HG03457 (cell line): ENCODE data around the gene RBPMS2.

ENCODE experiments used
- ATAC-seq: cut with Tn5 transposase; IDR thresholded peaks from one replicate; pipeline ENCODE4 v1.9.1; 2021; ENCODE audit warnings: moderate number of reproducible peaks; ENCODE audit not compliant: unreplicated experiment

RBPMS2 gene

DNA sequence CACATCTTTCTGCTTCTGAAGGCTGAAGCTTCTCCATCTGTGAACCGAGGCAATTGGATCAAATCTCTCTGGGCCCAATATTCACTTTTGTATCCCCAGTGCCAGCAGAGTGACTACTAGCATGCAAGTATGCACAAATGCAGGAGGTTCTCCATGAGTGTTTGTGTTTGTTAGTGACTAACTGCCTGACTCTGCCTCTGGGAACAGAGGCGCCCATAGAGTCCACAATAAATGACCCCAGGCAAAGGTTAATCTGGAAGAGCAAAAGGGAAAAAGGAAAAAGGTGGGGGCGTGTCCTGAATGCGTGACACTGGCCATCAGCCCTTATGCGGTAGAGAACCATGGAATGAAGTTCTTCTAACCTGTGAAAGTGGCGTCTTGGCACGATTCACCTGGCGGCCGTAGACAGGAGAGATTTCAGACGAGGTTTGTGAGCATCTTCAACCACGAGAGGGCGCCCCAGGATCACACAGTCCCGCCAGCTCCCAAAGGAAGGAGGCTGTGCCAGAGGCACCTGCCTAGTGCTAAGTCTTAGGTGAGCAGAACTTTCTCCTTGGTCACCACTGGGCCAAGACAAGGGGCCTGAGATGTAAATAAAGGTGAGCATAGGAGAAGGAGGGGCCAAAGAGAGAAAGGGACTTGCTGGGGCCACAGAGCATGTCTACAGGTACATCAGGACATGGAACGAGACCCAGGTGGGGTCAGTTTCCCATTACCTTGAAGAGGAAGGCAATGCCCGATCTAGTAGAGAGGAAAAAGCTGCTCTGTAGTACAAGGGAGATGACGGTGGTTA lies 44.2 kb downstream of the RBPMS2 start:
- ATAC-seq = no peak

DNA sequence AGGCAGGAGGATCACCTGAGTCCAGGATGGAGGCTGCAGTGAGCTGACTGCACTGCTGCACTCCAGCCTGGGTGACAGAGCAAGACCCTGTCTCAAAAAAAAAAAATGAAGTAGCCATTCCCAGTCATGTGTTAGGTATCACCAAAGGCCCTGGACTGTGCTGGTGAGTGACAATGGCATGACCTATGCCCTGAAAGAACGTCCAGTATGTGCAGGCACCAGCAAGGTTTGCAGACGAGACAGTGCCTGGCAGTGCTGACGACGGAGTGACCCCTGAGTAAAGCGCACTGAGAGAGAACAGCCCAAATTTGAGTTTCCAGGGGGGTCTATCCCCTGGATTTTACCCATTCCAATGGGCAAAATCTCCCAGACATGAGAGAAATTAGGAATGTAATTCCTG lies 45.2 kb downstream of the RBPMS2 start:
- no peak for ATAC-seq

DNA sequence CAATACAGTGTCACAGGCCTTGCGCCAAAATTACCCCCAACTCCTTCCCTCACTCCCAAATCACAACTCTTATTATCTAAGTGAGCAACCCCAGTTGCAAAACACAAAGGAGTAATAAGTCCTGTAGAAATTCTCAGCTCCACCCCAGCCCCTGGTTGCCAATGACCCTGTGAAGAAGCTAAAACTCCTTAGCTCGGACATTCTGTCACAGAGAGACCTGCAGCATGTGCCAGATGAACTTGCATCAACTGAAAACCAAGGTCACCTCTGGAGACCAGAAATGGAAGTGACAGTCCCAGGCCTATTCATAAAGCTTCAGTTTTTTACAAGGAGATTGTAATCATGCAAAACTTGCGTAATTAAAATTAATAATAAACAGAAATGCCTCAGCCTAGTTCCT lies 55.2 kb downstream of the RBPMS2 start:
- ATAC-seq = no peak

DNA sequence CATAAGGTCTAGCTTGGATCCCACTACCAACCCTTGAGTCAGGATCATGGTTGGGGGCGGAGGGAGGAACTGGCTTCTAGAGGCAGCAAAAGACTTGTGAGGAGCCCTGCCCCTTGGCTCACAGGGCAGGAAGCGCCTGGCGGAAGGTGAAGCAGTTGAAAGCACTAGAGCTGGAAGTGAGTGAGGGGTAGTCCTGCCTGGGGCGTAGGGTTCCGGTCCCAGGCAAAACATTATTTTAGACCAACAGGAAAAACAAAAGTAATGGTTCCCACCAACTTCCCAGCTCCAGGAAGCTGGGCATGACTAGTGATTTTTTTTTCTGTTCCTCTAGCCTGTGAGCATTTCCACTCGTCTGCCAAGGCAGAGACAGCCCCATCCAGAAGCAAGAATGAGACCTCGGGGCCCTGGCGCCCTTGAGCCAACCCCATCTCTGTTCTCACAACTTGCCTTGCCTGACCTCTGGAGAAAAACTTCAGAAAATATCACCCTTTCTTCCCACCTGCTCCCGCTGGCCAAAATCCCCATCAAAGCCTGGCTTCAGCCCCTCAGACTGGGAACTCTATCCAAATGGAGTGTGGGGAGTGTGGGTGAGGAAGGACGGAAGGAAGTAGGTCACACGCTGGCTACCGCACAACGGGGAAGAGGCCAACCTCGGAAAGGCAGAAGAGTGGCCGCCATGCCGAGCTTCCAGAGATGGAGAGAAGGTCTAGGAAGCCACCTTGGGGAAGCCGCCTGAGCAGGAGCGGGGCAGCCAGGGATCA lies 57.5 kb downstream of the RBPMS2 start:
- ATAC-seq = no peak

DNA sequence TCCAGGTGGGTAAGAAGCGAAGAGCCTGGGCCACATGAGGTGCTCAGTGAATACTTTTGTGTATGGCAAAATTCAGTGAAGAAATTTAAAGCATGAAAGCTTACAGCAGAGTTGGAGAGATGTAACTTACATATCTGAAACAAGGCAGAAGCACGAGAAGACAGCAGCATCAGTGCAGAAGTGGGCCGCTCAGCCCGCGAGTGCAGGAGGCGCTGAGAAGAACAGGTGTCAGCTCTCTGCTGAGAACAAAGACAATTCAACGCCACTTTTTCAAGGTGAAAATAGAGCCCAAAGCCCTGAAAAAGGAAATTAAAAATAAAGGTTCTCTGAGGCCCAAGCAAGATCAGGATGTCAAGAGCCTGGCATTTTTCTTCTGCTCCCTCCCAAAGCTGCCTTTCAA lies 58.3 kb downstream of the RBPMS2 start:
- no peak for ATAC-seq

DNA sequence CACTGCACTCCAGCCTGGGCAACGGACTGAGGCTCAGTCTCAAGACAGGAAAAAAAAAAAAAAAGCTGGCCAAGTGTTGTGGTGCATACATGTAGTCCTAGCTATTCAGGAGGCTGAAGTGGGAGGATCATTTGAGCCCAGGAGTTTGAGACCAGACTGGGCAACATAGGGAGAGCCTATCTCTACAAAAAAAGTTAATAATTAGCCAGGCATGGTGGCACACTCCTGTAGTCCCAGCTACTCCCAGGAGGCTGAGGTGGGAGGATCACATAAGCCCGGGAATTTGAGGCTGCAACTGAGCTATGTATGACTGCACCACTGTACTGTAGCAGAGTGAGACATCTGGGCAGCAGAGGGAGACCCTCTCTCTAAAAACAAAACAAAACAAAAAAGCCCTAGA lies 58.9 kb downstream of the RBPMS2 start:
- ATAC-seq = no peak

DNA sequence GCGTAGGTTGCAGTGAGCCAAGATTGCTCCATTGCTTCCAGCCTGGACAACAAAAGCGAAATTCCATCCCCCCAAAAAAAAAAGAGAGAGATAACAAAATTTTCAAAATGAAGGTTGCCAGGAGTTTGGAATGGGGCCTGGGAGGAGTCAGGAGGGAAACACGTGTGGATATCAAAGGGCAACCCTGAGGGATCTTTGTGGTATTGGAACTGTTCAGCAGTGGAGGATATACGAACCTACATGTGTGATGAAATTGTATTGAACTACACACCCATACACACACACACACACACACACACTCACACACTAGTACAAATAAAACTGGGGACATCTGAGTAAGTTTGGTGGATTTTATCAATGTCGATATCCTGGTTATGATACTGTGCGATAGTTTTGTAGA lies 61.8 kb downstream of the RBPMS2 start:
- no peak for ATAC-seq

DNA sequence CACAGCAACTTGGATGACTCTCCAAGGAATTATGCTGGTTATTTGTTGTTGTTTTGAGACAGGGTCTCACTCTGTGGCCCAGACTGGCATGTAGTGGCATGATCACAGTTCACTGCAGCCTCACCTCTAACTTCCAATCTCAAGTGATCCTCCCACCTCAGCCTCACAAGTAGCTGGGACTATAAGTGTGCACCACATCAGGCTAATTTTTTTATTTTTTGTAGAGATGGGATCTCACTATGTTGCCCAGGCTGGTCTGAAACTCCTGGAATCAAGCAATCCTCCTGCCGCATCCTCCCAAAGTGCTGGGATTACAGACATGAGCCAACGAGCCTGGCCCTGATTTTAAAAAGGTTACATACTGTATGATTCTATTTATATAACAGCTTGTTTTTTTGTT lies 63.0 kb downstream of the RBPMS2 start:
- no peak for ATAC-seq

DNA sequence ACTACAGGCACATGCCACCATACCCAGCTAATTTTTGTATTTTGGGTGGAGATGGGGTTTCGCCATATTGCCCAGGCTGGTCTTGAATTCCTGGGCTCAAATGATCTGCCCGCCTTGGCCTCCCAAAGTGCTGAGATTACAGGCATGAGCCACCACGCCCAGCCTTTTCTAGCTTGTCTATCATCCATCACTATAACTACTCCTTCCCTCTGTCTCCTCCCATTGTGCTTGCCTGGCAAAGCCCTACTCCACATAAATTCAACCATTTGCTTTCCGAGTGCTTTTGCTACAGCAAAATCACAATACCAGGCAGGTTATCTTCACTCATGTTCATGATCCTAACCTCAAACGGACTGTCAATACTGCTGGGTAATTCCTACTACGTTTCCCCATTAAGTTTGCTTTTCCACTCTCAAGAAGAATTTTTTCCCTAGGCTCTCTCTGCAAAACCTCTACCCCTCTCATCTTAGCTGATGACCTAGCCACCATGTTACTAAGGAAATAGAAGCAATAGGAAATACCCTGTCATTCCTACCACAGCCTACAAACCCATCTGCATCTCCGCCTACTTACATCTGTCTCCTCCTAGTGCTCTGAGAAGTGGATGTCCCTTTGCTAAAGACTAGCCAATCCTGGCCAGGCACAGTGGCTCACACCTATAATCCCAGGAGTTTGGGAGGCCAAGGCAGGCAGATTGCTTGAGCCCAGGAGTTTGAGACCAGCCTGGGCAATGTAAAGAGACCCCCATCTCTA lies 64.5 kb downstream of the RBPMS2 start:
- no peak for ATAC-seq

DNA sequence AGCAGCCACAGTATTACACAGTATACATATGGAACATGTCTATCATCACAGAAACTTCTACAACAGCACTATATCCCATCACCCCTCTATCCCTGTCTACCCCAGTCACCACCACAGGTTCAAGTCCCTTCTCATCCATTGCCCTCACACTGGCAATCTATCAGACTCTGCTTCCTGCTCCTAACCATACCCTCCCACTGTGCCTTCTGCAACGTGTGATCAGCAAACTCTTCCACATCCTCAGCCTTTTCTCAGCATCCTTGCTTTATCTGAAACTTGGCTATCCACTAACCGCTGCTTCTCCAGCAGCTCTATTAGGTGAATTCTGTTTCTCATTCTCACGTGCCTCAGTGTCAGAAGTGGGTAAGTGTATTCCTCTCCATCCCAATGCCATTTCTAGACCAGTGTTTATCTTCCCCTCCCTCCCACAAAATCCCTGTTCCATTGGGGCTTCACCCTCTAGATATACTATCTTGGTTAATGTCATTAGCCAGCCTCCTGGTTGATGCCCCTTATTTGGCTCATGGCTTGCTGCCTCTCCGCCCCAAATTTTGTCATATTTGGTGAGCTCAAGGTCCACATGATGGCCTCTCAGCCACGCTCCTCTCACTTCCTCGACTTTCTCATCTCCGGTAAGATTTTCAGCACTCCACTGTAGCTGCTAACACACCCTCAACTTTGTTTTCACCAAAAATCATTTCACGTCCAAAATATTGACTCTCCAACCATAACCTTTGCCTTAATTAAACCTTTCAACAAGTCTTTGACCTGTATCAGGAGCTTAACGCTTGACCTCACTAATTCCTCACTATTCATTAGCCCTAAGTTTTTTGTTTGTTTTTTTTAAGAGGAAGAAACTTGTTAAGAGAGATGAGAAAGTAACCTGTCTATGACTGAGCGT lies 69.1 kb downstream of the RBPMS2 start:
- ATAC-seq = no peak

DNA sequence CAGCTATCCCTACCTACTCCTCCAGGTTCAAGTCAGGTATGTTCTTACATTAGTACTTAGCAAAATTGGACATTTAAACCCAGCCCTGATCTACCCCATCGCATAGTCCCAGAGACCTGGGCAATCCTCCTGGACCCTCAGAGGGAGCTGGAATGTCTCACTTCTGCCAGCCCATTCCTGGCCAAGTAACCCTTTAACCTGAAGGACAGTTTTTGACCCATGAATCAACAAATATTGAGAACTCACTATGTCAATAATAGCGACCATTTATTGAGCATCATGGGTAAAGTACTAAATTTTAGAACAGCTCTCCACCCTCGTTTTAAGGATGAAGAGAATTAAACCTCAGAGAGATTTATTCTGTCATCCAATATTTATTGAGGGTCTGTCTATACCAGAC lies 70.4 kb downstream of the RBPMS2 start:
- ATAC-seq = no peak

DNA sequence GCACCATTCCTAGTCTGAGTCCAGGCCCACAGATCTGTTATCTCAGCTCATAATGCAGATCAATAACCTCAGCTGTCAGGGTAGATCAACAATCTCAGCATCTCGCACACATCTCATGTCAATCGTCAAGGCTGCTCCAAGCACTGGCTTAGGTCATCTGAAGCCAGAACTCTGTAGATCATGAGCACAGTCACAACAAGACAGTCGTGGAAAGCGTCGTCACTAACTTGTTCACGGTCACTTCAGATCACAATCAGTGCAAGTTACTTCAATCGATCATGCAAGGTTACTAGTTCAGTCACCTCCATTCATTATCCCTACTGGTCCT lies 71.8 kb downstream of the RBPMS2 start:
- no peak for ATAC-seq

DNA sequence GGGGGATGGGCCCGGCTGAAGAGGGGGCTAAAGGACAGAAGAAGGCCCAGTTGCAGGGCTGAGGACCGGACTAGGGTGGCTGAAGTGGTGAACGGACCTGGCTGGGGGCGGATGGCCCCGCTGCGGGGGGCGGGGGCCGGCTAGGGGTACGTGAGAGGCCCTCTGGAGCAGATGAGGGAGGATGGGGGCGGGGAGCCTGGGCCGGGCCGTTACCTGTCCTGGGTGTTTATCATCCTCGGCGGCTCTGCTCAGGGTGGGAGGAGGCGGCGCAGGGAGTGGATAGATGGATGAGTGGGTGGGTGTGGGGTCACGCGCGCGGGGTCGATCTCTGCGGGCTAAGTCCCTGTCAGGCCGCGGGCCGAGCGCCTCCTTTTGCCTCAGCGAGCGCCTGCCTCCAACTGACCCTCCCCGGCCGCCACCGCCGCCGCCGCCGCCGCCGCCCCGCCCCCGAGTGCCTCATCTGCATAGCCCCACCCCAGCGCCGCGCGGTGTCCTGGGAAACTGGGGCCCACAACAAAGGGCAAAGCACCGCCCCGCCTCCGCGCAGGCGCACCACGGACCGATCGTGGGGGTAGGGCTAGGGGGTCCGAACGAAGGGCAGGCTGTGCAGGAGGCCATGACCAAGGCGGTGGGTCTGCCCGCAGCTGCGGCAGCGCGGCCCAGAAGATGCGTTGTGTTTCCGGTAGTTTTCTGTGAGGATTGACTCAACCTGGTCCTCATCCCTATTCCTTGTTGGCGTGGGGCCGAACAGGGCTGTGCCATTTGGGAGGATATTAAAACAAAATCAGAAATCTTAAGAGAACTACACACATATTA lies 72.4 kb downstream of the RBPMS2 start:
- peak; percentile 47 for ATAC-seq

DNA sequence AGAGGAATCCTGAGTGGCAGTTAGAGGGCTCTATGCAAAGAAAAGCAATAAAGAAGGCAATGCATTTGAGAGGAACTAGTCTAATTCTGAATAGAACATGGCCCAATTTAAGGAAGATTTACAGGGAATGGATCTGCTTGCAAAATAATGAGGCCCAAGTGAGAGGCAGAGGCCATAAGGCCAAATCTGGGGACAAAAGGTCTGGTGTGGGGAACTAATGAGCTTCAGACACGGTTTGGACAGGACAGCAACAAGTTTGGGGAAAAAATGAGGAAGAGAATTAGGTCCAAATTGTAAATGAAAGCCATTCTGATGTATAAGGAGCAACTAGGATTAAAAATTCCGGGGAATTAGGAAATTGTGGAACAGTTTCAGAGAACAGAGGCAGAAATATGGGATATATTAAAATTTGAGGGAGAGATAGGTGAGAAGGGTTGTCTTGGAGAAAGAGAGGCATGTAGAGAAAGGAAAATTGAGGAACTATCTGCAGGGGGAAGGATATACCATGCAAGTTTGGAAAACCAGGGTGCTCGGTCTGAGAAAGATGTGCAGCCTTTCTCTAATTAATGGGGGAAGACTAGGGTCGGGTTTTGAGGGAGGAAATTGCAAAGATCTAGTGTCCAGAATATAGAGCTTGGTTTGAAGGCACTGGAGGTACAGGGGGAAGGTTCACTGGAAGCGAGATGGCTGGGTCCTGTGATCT lies 73.8 kb downstream of the RBPMS2 start:
- ATAC-seq = no peak

DNA sequence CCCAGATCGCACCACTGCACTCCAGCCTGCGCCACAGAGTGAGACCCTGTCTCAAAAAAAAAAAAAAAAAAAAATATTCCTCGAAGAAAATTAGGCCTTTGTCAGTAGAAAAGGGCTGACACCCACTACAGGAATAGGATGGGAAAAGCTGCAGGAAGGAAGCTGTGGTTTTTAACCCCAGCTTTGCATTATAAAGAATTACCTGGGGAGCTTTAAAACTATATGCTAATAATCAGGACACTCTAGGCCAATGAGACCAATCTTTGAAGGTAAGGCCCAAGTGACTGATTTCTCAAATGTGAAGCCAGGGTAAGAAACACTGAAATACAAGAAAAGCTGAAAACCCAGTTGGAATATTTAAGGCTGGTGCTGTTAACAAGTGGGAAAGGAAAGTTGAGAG lies 74.3 kb downstream of the RBPMS2 start:
- no peak for ATAC-seq

DNA sequence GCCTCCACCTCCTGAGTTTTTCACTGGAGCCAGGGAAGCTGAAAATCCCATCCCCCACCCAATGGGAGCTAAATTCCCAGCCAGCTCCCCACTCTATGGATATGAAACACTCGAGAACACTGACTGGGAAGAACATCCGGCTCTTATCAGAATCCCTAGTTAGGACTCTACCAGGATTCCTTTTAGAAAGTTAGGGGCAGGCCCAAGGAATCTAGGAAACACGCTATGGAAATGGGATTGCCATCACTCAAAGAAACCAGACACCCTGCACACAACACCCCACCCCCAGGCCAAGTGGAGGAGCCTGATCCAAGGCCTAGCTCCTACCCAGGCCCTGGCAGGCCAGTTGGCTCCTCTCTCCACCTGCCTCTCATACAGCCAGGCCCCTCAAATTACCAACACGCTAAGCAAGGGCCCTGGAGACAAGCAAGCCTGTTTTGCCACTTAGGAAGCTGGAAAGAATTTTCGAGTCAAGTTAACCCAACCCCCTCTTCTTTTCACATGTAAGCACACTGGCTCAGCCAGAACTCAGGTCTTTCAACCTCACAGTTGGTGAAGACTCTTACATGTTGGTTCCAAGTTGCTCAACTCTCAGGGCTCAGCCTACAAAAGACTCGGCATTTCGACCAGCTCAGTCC lies 75.5 kb downstream of the RBPMS2 start:
- ATAC-seq = no peak

DNA sequence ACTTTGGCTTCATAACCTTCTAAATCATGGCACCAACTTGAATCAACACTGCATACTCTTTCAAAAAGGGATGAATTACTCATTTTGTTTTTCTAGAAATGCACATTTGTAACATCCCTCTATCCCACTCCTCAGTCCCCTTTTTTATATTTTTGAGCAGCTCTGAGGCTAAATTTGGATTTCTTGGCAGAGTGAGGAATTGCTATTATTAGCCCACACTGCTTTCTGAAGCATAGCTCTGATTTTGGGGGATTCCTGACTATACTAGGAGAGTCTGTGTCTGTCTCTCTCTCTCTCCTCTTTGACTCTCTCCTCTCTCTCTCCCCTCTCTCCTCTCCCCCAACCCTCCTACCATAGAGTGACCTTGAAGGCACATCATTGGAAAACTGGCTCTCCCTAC lies 76.6 kb downstream of the RBPMS2 start:
- no peak for ATAC-seq

DNA sequence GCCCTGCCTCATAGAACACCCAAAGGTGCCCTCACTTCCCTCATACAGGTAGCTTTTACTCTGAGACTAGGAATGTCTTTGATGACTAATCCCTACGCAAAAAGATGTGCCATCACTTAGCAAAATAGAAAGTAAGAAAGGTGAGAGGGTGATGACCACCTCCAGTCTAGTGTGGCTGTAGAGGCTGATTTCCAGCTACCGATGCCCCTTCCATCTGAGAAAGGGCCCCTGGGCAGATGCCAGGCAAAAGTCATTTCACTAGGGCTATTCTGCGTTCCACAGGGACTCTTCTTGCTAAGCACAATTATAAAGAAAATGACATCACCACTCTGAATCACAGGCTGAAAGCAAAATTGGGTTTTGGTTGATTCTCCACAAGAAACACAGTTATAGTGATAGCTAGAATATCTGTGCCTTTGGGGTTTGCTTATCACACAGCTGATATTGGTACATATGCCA lies 77.4 kb downstream of the RBPMS2 start:
- ATAC-seq = no peak

DNA sequence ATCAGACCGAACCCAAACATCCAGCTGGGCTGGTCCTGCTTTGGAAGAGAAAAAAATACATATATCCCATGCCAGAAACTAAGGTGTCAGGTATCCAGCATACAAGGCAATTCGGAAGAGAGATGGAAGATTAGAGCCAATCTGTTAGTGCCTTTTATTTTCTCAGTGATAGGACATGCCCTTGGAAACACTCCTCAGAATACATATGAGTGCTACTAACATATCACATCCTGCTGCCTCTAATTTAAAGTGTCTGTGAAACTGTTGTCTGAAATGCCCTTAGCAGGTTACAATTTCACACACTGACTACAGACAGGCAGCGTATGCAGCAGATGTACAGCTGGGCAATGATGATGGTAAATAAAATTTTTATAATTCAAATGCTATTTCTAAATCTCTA lies 78.9 kb downstream of the RBPMS2 start:
- no peak for ATAC-seq
